ENCODE data around the gene DYRK1B.

GRCh38 chr19:39826311-39826945 lies 7.5 kb downstream of the DYRK1B start:
- TF ChIP-seq CTCF (IDR thresholded peaks at IDR 0.05) (no peak), POLR2A (IDR thresholded peaks at IDR 0.05) (no peak)

All from Peyer's patch (tissue), 4 donors.